ENCODE results near the gene DNMT3A.
A peak's percentile ranks its signal among the peaks of the same experiment; 100 is the strongest.

The DNMT3A gene

DNA sequence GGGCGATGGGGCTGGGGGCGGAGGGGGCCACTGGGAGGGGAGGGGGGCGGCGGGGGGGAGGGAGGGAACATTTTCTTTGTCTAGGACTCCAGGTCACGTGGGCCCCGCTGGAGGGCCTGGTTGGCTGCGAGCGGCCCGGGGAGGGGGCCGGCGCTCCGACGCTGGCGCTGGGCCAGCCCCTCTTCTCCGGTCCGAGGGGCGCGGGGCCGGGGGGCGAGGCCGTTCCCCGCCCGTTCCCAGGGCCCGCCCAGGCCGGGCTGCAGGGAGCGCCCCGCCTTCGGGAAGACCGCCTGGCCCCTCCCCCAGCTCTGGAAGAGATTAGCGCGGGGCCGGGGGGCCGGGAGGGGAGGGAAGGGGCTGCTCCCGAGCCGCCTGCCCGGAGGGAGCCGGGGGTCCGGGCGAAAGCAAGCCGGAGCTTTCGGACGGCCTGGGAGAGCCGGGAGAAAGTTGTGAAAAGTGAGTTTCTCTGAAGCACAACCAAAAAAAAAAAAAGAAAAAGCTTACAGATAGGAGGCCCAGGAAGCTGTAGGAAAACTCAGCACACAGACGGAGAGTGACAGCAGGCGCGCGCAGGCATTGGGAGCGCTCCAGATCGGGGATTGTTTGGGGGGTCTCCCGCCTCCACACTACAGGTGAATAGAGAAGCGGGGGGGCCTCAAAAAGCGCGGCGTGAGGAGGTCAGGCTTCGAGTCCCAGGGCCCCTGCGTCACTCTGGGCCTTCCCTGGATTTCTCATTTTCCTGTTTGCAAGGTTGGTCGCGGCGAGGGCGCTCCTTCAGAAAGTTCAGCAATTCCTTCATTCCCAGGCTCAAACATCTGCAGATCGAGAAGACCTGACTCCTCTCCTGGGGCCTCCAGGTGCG, 89.2 kb downstream of the DNMT3A start:
- peak; percentile 33 to 70 for DNase-seq (ENCODE audit: low read depth in 2 of 2)
- no peak for TF ChIP-seq CTCF (IDR thresholded peaks at IDR 0.05; ENCODE audit: low read depth, low read length)
- H3K4me3 ChIP-seq (replicated peaks in 1 of 2; ENCODE audit: low read depth in 2 of 2, low read length in 2 of 2): peak overlapping the region; percentile 48 to 49

GRCh38 chr2:25251422-25252273, 90.1 kb downstream of the DNMT3A start:
- peak overlapping the region; percentile 48 to 49 for H3K4me3 ChIP-seq (replicated peaks in 1 of 2; ENCODE audit: low read depth in 2 of 2, low read length in 2 of 2)
- TF ChIP-seq CTCF (IDR thresholded peaks at IDR 0.05; ENCODE audit: low read depth, low read length): no peak
- peak; percentile 23 for DNase-seq (ENCODE audit: low read depth in 2 of 2)

- no peak for DNase-seq (ENCODE audit: low read depth in 2 of 2)
- no peak for TF ChIP-seq CTCF (IDR thresholded peaks at IDR 0.05; ENCODE audit: low read depth, low read length)
- H3K4me3 ChIP-seq (replicated peaks in 1 of 2; ENCODE audit: low read depth in 2 of 2, low read length in 2 of 2): peak overlapping the region; percentile 48 to 49
These were observed 90.7 kb downstream of the DNMT3A start for GRCh38 chr2:25251071-25251421.

GRCh38 chr2:25250331-25251070, 91.2 kb downstream of the DNMT3A start:
- H3K4me3 ChIP-seq (replicated peaks in 1 of 2; ENCODE audit: low read depth in 2 of 2, low read length in 2 of 2): no peak overlapping the region
- no peak for TF ChIP-seq CTCF (IDR thresholded peaks at IDR 0.05; ENCODE audit: low read depth, low read length)
- DNase-seq (ENCODE audit: low read depth in 2 of 2): peak; percentile 32 to 54

DNA sequence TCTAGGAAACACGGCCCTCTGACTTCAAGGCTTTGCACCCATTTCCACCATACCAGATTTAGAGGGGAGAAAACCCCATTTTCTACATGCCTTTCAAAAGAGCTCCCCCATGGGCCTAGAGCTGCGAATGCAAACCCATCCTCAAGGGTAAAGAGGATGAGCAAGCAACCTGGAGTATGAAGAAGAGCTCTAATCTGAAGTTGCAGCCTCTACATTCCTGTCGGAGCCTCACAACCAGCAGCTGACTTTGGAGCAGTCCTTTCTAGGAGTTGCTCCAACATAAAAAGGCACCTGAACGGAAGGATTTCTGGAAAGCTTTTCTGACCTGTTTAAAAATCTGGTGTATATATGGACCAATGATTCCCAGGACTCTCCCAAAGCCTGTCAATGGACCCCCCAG, 91.9 kb downstream of the DNMT3A start:
- DNase-seq (ENCODE audit: low read depth in 2 of 2): no peak
- no peak for TF ChIP-seq CTCF (IDR thresholded peaks at IDR 0.05; ENCODE audit: low read depth, low read length)
- no peak overlapping the region for H3K4me3 ChIP-seq (replicated peaks in 1 of 2; ENCODE audit: low read depth in 2 of 2, low read length in 2 of 2)

GRCh38 chr2:25247792-25248512, 93.8 kb downstream of the DNMT3A start:
- DNase-seq (ENCODE audit: low read depth in 2 of 2): no peak
- TF ChIP-seq CTCF (IDR thresholded peaks at IDR 0.05; ENCODE audit: low read depth, low read length): no peak
- H3K4me3 ChIP-seq (replicated peaks in 1 of 2; ENCODE audit: low read depth in 2 of 2, low read length in 2 of 2): no peak overlapping the region
